Gastroesophageal sphincter (tissue), 3 donors: ENCODE results near the gene TNNI3K.

Experiments
- CTCF ChIP-seq, 4 experiments: fragments of 200-600 bp in 2 of 4; fragments of 450-650 bp in 2 of 4; sonication (generic) in 1 of 4; IDR thresholded peaks; one replicate each; pipeline ENCODE4 v1.5.1; 2017 to 2019; ENCODE audit warnings: antibody characterized with exemption in 4 of 4, mild to moderate bottlenecking in 2 of 4, moderate library complexity in 2 of 4
- EP300 ChIP-seq: sonication (generic); formaldehyde crosslinking; IDR thresholded peaks from one replicate; pipeline ENCODE4 v1.6.1; 2017; ENCODE audit warnings: antibody characterized with exemption, mild to moderate bottlenecking
- POLR2A ChIP-seq, 2 donors: fragments of 450-650 bp; IDR thresholded peaks; one replicate each; pipeline ENCODE4 v1.6.1; 2017; ENCODE audit warnings: antibody characterized with exemption in 2 of 2, mild to moderate bottlenecking in 2 of 2, moderate library complexity in 1 of 2
- POLR2AphosphoS5 ChIP-seq: sonication (generic); formaldehyde crosslinking; IDR thresholded peaks from one replicate; pipeline ENCODE4 v1.6.1; 2017; ENCODE audit warnings: antibody characterized with exemption

- no peak for TF ChIP-seq CTCF (IDR thresholded peaks at IDR 0.05)
- no peak for TF ChIP-seq POLR2AphosphoS5
- TF ChIP-seq EP300: no peak
- TF ChIP-seq POLR2A (IDR thresholded peaks at IDR 0.05): no peak
Observed at GRCh38 chr1:74470936-74471335, 235.7 kb downstream of the TNNI3K start.
